Measurements from ENCODE around the gene SRD5A1. TPM values are rescaled to one million over a fixed set of nuclear protein-coding genes. Genes with fewer than 3 reads are reported as not detected.

The SRD5A1 gene
- polyA plus RNA-seq, 2 of the 4 experiments (the other 2 are of a cell fraction) = 9.7 to 25.4 TPM

- no peak for TF ChIP-seq REST (IDR thresholded peaks at IDR 0.05)
- no peak for TF ChIP-seq ZNF302 (CRISPR knock-in tag; IDR thresholded peaks at IDR 0.05)
- no peak for TF ChIP-seq KDM5A (IDR thresholded peaks at IDR 0.05)
- TF ChIP-seq, protein P1, sequence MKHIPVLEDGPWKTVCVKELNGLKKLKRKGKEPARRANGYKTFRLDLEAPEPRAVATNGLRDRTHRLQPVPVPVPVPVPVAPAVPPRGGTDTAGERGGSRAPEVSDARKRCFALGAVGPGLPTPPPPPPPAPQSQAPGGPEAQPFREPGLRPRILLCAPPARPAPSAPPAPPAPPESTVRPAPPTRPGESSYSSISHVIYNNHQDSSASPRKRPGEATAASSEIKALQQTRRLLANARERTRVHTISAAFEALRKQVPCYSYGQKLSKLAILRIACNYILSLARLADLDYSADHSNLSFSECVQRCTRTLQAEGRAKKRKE (CRISPR knock-in tag; IDR thresholded peaks at IDR 0.05; ENCODE audit: low read depth) = no peak
- no peak for TF ChIP-seq GATA3 (IDR thresholded peaks at IDR 0.05; ENCODE audit: borderline replicate concordance)
Observed at GRCh38 chr5:6700074-6700684, 66.9 kb downstream of the SRD5A1 start (continued).

DNA sequence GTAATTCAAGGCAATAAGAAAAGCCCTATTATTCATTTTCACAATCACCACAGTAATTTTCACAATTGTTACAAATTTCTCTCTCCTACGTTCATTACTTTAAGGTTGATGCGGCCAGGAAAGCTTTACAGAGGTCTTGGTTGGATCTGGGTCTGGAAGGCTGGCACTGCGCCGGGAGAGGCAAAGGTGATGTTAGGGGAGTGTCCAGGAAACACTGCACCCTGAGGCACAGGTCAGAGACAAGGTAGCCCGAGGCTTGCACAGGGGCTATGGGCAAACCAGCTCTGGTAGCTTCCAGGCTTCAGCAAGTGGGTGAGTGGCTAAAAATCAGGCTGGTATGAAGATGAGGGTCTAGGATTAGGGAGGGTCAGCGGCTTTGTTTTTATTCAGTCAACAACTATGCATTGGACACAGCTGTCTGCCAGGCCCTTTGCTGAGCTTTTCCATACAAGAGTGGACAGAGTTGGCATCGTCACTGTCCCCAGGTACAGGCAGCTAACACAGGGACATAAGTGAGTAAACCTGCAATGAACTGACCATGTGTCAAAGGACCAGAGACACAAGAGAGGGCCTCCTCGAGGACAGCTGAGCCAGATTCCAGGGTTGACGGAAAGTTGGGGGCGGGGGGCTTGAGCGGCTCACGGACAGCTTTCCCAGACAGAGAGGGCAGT, 67.6 kb downstream of the SRD5A1 start:
- Histone ChIP-seq H3K9me3 (no peaks in the 10 kb centered on the region), H3K4me2 (no peak overlapping the region), H3K4me1 (0 out of 3 replicates have a peak, but pooled peaks cover 3% of the 10 kb centered on the region), H3K27ac (no peak overlapping the region), H3K4me3 (no peak overlapping the region)
- ChIA-PET POLR2A (interaction anchor here (1.5 kb wide), 1 partner anchor 11 kb away, joined by 6 read pairs; no protein-coding TSS in a partner anchor), CTCF (interaction anchor here (1.6 kb wide), 1 partner anchor 65 kb away, joined by 3 read pairs; no protein-coding TSS in a partner anchor)
- ATAC-seq = 0 out of 6 replicates have a peak, but pooled peaks of 1 of the 2 experiments have one; percentile 9
- no peak for FAIRE-seq
- DNase-seq (ENCODE audit: low read depth in 1 of 2, low spot score in 1 of 2) = no peak
- WGBS (ENCODE audit: missing lambda C conversion rate) = 55% methylated on average over 12 of the region's 12 CpGs
- no peak for TF ChIP-seq CEBPB (IDR thresholded peaks at IDR 0.05)
- no peak for TF ChIP-seq POLR2AphosphoS2 (conservative IDR thresholded peaks at IDR 0.05; ENCODE audit: low read length)
- TF ChIP-seq HEYL (CRISPR knock-in tag; IDR thresholded peaks at IDR 0.05) = no peak
- TF ChIP-seq FOXS1 (CRISPR knock-in tag; IDR thresholded peaks at IDR 0.05) = no peak
- no peak for TF ChIP-seq ZC3H11A (IDR thresholded peaks at IDR 0.05)
- no peak for TF ChIP-seq HDAC2 (IDR thresholded peaks at IDR 0.05)
- TF ChIP-seq CBX2 (IDR thresholded peaks at IDR 0.05; ENCODE audit: borderline replicate concordance, low read depth) = no peak
- TF ChIP-seq CBX8 (IDR thresholded peaks at IDR 0.05) = no peak
- TF ChIP-seq NPAS2 (CRISPR knock-in tag; IDR thresholded peaks at IDR 0.05; ENCODE audit: borderline replicate concordance) = no peak
- TF ChIP-seq, protein P1 (CRISPR knock-in tag; IDR thresholded peaks at IDR 0.05; ENCODE audit: low read depth) = no peak

- CTCF ChIA-PET = interaction anchor here (1.2 kb wide), 1 partner anchor 66 kb away, joined by 3 read pairs; no protein-coding TSS in a partner anchor
- Histone ChIP-seq H3K4me3 (no peak overlapping the region), H3K4me2 (no peak overlapping the region), H3K27ac (no peak overlapping the region), H3K4me1 (0 out of 3 replicates have a peak, but pooled peaks cover 3% of the 10 kb centered on the region), H3K9me3 (no peaks in the 10 kb centered on the region)
- POLR2A ChIA-PET = interaction anchor here (1.5 kb wide), 1 partner anchor 11 kb away, joined by 6 read pairs; no protein-coding TSS in a partner anchor
- WGBS (ENCODE audit: missing lambda C conversion rate) = 76% methylated on average over 12 of the region's 12 CpGs
- ATAC-seq (no peak), FAIRE-seq (no peak), DNase-seq (ENCODE audit: low read depth in 1 of 2, low spot score in 1 of 2) (no peak)
- no peak for TF ChIP-seq ZSCAN20 (CRISPR knock-in tag; IDR thresholded peaks at IDR 0.05)
- no peak for TF ChIP-seq CBX8 (IDR thresholded peaks at IDR 0.05)
- no peak for TF ChIP-seq HDAC2 (IDR thresholded peaks at IDR 0.05)
- TF ChIP-seq CBX2 (IDR thresholded peaks at IDR 0.05; ENCODE audit: borderline replicate concordance, low read depth) = no peak
- TF ChIP-seq JUNB (IDR thresholded peaks at IDR 0.05) = no peak
- no peak for TF ChIP-seq TP53 (CRISPR knock-in tag; IDR thresholded peaks at IDR 0.05)
- no peak for TF ChIP-seq RARB (CRISPR knock-in tag; IDR thresholded peaks at IDR 0.05)
- TF ChIP-seq, protein P2, sequence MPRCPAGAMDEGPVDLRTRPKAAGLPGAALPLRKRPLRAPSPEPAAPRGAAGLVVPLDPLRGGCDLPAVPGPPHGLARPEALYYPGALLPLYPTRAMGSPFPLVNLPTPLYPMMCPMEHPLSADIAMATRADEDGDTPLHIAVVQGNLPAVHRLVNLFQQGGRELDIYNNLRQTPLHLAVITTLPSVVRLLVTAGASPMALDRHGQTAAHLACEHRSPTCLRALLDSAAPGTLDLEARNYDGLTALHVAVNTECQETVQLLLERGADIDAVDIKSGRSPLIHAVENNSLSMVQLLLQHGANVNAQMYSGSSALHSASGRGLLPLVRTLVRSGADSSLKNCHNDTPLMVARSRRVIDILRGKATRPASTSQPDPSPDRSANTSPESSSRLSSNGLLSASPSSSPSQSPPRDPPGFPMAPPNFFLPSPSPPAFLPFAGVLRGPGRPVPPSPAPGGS (IDR thresholded peaks at IDR 0.05) = no peak
- no peak for TF ChIP-seq EHF (CRISPR knock-in tag; IDR thresholded peaks at IDR 0.05)
- no peak for TF ChIP-seq NFE2L2 (conservative IDR thresholded peaks at IDR 0.05; ENCODE audit: low read length)
- no peak for TF ChIP-seq USF2 (IDR thresholded peaks at IDR 0.05)
- TF ChIP-seq PHF8 (IDR thresholded peaks at IDR 0.05; ENCODE audit: borderline replicate concordance, low read depth) = no peak
- TF ChIP-seq TFCP2L1 (CRISPR knock-in tag; IDR thresholded peaks at IDR 0.05) = no peak
- TF ChIP-seq RFX5 (IDR thresholded peaks at IDR 0.05) = no peak
- no peak for TF ChIP-seq EP300 (IDR thresholded peaks at IDR 0.05)
Observed at GRCh38 chr5:6701491-6701890, 68.3 kb downstream of the SRD5A1 start.

Data from A549 (cell line).